Activated effector memory CD4-positive, alpha-beta T cell treated with anti-CD3 and anti-CD28 coated beads, Interleukin-2, amount 50 U/mL, for 16 hours (primary cell): ENCODE data around the gene SORCS2.

Source experiments
- DNase-seq: peaks from one replicate; pipeline ENCODE4 v3.0.0-alpha.2; 2020

The SORCS2 gene

DNA sequence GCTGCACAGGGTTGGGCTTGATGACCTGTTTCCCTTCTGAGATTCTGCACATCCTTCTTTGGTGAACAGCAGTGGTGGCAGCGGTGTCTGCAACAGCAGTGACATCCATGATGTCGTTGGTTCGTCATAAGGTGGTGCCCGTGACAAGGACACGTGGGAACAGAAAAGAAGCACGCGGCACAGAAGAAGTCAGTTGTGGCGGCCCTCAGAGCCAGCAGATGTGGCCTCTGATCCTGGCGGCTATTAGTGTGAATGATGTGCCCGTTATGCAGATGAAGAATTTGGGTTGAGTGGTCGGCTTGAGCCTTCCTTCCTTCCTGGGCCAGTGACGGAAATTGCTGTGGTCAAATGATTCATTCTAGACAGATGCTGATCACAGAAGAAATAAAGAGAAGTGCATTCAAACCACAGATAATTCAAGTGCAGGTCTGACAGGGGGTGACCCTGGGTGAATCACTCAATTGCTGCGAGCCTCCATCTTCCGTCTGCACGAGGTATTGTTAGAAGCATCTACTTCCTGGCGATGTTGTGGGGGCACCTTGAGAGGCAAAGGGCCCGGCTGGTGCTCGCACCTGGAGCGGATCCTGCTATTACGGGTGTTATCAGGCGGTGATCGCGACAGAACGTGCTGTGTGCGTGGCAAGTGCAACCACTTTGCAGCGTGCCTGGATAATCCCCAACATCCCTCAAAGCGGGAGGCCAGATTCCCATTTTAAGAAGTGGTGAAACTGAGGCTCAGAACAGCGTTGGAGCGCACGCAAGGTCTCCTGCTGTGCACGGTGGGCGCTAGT is 457.6 kb downstream of the SORCS2 start:
- peak; percentile 75 for DNase-seq

GRCh38 chr4:7650606-7651385 is 458.5 kb downstream of the SORCS2 start:
- DNase-seq = no peak

- no peak for DNase-seq
These were observed 459.2 kb downstream of the SORCS2 start for GRCh38 chr4:7651461-7651921.

DNA sequence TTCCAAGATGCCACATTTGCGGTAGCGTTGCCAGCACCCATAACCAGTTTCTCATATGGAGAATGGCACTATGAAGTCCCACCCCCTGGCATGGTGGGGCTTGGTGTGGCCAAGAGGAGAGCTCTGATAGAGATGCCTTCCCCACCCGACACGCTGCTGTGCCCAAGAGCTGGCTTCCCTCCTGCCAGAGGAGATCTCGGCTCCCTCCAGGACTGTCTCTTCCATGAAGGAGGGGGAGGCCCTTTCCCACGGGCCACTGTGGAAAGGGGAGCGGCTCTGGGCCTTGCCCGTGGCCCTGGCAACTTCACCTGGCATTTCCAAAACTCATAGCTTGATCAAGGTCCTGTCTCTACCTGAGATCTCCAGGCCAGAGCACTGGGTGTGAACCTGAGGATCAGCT is 459.7 kb downstream of the SORCS2 start:
- no peak for DNase-seq

DNA sequence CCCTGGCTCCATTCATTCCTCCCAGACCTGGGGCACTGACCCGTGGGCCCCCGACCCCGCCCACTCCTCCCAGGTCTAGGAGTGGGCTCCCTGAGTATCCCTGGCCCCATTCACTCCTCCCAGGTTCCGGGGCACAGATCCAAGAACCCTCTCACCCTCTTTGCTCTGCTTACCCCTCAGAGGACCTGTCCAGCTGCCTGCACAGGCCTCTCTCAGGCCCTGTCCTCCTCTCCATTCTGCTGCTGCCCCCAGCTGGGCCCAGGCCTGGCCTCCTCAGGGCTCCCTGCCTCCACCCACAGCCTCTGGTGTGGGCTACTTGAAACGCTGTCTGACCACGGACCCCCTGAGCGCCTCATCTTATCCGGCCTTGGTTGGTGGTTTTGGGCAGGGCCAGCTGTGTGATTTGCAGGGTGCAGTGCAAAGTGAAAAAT is 460.1 kb downstream of the SORCS2 start:
- no peak for DNase-seq

- DNase-seq = no peak
These were observed 460.6 kb downstream of the SORCS2 start for GRCh38 chr4:7652906-7653305.

GRCh38 chr4:7653510-7654369 is 461.4 kb downstream of the SORCS2 start:
- DNase-seq = no peak

- DNase-seq = no peak
These were observed 462.5 kb downstream of the SORCS2 start for GRCh38 chr4:7654550-7655445.

DNA sequence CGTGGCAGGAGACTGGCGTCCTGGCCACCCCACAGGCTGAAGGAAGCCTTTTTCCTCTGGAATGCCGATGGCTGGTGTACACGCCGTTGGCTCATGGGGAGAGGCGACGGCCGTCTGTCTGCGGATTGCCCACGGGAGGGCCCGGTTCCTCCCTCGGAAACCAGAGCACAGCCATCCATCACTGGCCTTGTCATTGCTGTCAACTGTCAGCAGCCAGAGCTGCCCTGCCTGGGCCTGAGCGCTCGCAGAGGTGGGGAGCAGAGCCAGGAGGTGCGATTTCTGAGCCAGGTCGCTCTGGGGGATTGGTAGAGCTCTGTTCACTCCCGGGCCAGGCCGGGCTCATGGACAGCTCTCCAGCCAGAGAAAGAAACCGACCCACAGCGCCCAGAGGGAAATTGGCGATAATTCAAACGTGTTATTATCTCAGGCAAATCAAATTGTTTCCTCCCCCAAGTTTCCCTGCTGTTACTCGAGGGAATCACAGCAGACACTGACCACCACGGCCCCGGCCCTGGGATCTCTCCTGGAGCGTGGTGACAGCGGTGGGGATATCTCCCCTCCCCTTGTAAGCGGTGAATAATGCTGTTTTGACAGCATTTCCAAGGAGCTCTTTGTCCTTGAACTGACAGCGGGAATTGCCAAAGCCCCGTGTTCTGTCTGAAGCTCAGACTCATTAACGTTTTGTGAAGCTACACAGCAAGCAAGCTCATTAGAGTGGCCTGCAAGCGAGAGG is 463.3 kb downstream of the SORCS2 start:
- DNase-seq = no peak

GRCh38 chr4:7656244-7656800 is 464.0 kb downstream of the SORCS2 start:
- no peak for DNase-seq

DNA sequence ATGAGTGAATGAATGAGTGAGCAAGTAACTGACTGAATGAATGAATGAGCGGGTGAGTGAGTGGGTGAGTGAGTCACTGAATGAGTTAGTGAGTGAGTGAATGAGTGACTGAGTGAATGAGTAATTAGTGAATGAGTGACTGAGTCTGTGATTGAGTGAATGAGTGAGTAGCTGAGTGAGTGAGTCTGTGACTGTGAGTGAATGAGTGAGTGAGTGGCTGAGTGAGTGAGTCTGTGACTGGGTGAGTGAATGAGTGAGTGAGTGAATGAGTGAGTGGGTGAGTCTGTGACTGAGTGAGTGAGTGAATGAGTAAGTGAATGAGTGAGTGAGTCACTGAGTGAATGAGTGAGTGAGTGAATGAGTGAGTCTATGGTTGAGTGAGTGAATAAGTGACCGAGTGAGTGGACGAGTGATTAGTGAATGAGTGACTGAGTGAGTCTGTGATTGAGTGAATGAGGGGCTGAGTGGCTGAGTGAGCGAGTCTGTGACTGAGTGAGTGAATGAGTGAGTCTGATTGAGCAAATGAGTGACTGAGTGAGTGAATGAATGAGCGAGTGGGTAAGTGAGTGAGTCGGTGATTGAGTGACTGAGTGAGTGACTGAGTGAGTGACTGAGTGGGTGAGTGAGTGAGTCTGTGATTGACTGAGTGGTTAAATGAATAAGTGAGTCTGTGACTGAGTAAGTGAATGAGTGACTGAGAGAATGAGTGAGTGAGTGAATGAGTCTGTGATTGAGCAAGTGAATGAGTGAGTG is 465.4 kb downstream of the SORCS2 start:
- DNase-seq = no peak

- DNase-seq = no peak
These were observed 466.2 kb downstream of the SORCS2 start for GRCh38 chr4:7658341-7659204.

DNA sequence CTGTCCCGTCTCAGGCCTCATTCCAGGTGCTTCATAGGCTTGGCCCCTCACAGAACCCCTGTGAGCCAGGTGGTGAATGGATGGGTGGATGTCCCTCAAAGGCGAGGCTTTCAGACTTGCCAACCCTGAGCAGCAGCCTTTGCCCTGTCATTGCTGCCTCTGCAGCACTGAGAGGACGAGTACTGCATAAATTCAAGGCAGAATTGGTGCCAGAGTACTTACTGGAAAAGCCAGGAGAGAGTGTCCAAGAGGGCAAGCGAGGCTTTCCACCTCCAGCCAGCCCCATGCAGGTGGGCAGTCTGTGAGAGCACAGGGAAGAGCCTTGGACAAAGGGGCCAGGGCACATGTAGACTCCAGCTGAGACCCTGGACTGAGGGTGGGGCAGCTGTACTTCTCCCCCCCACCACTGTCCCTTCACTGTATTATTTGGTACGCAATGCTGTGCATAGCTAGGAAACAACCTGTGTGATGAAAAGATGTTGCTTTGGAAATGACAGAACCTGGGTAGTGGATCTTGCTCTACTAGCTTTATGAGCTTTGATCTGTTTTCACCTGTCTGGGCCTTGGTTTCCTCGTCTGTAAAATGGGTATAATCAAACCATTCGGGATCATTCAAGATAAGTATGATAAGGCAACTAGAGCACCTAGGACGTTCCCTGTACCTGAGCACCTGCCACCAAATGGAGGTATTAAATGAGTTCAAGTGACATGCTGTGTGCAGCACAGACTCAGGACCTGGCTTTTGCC is 467.3 kb downstream of the SORCS2 start:
- DNase-seq = no peak

GRCh38 chr4:7660176-7661039 is 468.1 kb downstream of the SORCS2 start:
- DNase-seq = no peak

- no peak for DNase-seq
These were observed 468.9 kb downstream of the SORCS2 start for GRCh38 chr4:7661066-7661748.

- no peak for DNase-seq
These were observed 469.6 kb downstream of the SORCS2 start for GRCh38 chr4:7661846-7662506.
